IgD-negative memory B cell (primary cell): ENCODE results near the gene CSNK2B. TPM values are rescaled to one million over a fixed set of nuclear protein-coding genes. Genes with fewer than 3 reads are reported as not detected.

Source experiments
- H3K27ac Mint-ChIP-seq, 3 donors: one replicate each; pipeline ENCODE4 v1.8.0; 2020 to 2022; ENCODE audit warnings: mild to moderate bottlenecking in 3 of 3, mixed read lengths in 3 of 3, moderate library complexity in 1 of 3
- H3K27me3 Mint-ChIP-seq: one replicate; pipeline ENCODE4 v1.8.0; 2021; ENCODE audit warnings: mixed read lengths
- H3K36me3 Mint-ChIP-seq: one replicate; pipeline ENCODE4 v1.8.0; 2020; ENCODE audit warnings: mild to moderate bottlenecking, mixed read lengths
- H3K4me1 Mint-ChIP-seq, 3 donors: one replicate each; pipeline ENCODE4 v1.8.0; 2020 to 2022; ENCODE audit warnings: mixed read lengths in 3 of 3, mild to moderate bottlenecking in 1 of 3
- H3K4me3 Mint-ChIP-seq, 4 donors: one replicate each; pipeline ENCODE4 v1.8.0; 2020 to 2022; ENCODE audit warnings: mild to moderate bottlenecking in 4 of 4, mixed read lengths in 4 of 4, moderate library complexity in 3 of 4
- H3K9me3 Mint-ChIP-seq, 3 donors: one replicate each; pipeline ENCODE4 v1.8.0; 2020 to 2021; ENCODE audit warnings: mixed read lengths in 3 of 3, mild to moderate bottlenecking in 1 of 3
- polyA plus RNA-seq: library from polyadenylated mRNA; unstranded; fragments of 300-500 nt; fragmentation: Illumina TruSeq; gene quantifications from one replicate; pipeline ENCODE4 v1.2.3, GENCODE V29; 2021

CSNK2B gene
- polyA plus RNA-seq: 268 TPM

DNA sequence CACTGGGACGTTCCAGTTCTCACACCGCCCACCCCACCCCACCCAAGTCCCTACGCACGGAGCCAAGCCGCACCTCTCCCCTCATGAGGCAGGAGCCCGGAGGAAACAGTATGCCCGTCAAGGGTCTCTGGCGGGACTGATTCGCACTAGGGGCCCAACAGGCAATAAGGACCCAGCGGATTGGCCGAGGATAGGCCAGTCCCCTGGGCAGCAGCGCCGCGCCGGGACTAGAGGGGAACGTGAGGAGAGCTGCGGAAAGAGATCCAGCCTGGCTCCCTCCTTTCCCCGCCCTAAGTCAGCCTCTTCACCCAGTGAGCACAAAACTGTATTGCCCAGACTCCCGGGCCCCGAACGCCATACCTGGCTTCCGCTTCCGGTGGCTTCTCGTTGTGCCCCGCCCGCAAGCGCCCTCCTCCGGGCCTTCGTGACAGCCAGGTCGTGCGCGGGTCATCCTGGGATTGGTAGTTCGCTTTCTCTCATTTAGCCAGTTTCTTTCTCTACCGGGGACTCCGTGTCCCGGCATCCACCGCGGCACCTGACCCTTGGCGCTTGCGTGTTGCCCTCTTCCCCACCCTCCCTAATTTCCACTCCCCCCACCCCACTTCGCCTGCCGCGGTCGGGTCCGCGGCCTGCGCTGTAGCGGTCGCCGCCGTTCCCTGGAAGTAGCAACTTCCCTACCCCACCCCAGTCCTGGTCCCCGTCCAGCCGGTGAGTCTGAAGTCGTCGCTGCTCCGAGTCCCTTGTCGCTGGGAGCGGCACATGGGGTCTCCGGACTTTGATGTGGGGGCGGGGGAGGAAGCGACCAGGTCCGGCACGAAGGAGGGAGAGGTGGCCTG, at the start of gene CSNK2B:
TSS of gene CSNK2B (plus strand) at position 580 of the 836 bp plus-strand sequence. CDS start 752 bp downstream, outside the sequence.
- peak within 1 kb of the TSS; percentile 92 to 98 (median 94) for H3K4me3 Mint-ChIP-seq
- peaks cover 21 to 50% (median 33%) of the 10 kb centered on the region in 3 donors for H3K4me1 Mint-ChIP-seq
- H3K9me3 Mint-ChIP-seq: no peaks in the 10 kb centered on the region
- peak within 1 kb of the TSS; percentile 92 to 99 (median 98) for H3K27ac Mint-ChIP-seq
- no peaks in the 10 kb centered on the region for H3K36me3 Mint-ChIP-seq
- peaks cover 1% of the 10 kb centered on the region for H3K27me3 Mint-ChIP-seq

DNA sequence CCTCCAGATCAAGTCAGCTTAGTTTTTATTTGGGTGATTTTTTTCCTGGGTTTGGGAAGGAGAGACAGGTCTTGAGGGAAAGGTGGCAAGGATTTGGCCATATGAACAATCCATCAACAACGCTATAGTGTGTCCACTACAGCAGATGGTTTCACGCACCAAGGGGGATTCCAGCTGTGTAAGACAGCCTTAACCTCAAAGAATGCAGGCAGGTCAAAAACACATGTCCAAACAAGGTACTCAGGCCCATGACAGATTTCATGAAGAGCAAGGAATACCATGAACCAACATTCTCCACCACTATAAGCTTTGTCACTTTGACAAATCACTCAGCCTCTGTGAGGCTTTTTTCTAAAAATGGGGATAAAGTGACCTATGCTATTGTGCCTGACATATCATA, 48.9 kb upstream of the CSNK2B start:
- no peaks in the 10 kb centered on the region for H3K36me3 Mint-ChIP-seq
- H3K27me3 Mint-ChIP-seq: peaks cover 4% of the 10 kb centered on the region
- peak overlapping the region in 3 of 4 donors; percentile 23 to 79 (median 47) for H3K4me3 Mint-ChIP-seq
- peaks cover 29 to 39% (median 33%) of the 10 kb centered on the region in 3 donors for H3K4me1 Mint-ChIP-seq
- H3K9me3 Mint-ChIP-seq: peaks cover 0 to 2% (median 0%) of the 10 kb centered on the region in 3 donors
- H3K27ac Mint-ChIP-seq: peak overlapping the region in 2 of 3 donors; percentile 52 to 65

DNA sequence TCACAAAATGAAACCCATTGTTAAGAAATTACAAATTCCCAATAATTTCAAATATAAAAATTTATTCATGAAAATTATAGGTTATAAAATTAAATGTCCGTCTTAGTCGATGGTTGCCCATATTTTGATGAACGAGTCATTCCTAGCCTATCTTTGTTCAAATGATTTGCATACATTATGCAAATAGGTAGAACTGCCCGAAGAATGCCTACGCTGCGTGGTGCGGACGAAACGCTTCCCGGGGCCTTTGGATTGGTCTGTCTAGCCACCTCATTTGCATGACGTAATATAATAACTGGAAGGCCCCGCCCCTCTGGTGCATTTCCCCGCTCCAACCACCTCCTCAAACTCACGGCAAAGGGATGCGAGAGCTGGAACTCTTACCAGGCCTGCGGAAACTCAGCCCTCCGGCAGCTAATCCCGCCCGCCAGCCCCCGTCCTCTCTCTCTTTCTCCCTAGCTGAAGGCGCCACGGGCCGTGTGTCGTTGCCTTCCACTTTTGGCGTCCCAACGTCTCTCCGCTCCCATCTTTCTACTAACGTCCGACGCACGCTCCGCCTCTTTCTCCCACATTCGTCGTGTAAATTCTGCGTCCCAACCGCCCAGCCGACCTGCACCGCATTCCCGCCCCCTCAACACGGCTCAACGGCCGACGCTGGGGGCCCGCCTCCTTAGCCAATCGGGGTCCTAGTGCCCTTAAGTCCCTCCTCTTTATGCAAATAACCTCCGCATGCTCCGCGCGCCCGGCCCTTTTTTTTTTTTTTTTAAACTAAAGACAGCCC, 45.9 kb upstream of the CSNK2B start:
- H3K27ac Mint-ChIP-seq: peak overlapping the region; percentile 94 to 98 (median 97)
- H3K27me3 Mint-ChIP-seq: peaks cover 1% of the 10 kb centered on the region
- H3K9me3 Mint-ChIP-seq: peaks cover 0 to 2% (median 0%) of the 10 kb centered on the region in 3 donors
- peak overlapping the region; percentile 88 to 100 (median 94) for H3K4me3 Mint-ChIP-seq
- H3K4me1 Mint-ChIP-seq: peaks cover 27 to 32% (median 27%) of the 10 kb centered on the region in 3 donors
- no peaks in the 10 kb centered on the region for H3K36me3 Mint-ChIP-seq

DNA sequence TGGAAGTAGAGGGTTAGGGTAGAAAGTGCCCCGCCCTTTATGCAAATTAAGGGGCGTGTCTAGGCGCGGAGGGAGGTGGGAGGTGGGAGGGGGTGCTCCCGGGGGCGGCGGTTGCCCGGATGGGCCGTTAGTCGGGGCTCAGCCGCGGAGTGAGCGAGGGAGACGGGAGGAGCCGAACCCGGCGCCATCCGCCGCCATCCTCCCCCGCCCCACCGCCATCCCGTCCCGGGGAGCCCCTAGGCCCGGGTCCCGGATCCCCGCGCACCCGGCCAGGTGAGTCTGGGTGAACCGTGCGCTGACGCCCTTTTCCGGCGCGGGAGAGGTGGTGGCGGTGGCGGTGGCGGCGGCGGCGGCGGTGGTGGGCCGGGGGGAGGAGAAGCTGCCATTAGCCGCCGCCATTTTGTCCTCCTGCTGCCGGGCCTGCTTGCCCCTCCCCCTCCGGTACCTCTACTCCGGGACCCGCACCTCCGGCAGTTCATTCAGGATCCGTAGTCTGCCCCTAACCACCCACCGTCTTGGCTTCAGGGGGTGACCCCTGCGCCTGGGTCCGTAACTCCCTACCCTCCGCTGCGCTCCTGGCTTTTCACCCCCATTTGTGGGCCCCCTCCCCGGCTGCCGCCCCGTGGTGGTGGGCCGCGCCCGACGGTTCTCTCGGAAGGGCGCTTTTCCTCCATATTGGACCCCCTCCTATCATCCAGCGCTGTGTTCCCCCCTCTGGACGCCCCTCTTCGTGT, 45.1 kb upstream of the CSNK2B start, which contains the start of gene PRRC2A:
TSS of gene PRRC2A (plus strand) at position 130 of the 734 bp plus-strand sequence. CDS start 2,075 bp downstream, outside the sequence.
- Mint-ChIP-seq H3K36me3 (no peaks in the 10 kb centered on the region), H3K4me3 (peak within 1 kb of the TSS; percentile 88 to 100 (median 94)), H3K27ac (peak within 1 kb of the TSS; percentile 94 to 98 (median 97)), H3K9me3 (peaks cover 0 to 2% (median 0%) of the 10 kb centered on the region in 3 donors), H3K4me1 (peaks cover 22 to 26% (median 25%) of the 10 kb centered on the region in 3 donors), H3K27me3 (no peaks in the 10 kb centered on the region)

DNA sequence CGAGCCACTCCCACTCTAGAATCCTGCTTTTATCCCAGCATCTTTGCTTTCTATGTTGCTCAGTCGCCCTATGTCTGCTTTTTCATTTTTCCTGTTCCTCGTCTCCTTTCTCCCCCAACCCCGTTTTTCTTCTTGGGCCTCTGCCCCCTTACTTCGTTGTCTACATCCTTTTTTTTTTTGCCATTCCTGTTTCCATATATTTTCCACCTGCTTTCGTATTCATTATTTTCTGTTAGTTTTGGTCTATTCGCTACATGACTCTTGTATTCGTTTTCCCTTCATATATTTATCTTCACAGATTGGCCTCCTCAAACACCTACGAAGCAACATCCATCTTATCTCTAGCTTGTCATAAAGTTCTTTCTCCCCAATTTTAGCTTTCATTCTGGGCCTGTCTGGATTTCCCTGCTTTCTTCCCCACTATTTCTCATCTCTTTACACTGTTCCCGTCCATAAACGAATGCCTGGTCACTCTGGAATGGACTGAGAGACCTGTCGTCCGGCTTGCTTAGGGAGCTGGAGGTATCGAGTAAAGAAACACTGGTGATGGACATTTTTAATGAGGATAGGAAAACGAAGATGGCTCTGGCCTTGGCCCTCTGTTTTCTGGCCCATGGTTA, 44.5 kb upstream of the CSNK2B start:
- Mint-ChIP-seq H3K36me3 (no peaks in the 10 kb centered on the region), H3K4me3 (peak overlapping the region; percentile 88 to 100 (median 94))

DNA sequence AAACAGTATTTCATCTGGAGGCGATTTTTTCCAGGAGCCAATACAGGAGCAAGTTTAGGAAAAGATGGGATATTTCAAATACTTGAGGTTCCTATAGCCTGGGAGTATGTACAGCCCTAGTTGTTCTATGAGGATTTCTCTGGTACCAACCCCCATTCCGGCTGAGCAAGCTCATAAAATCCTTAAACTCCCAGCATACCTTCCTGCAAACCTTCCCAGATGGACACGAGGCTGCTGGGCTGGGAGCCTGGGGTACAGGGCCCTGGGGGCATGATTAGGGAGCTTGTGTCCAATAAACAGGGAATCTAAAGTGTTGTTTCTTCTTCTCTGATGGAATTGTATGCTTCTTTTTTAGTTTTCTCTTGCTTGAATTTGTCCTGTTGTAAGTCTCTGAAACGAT, 43.9 kb upstream of the CSNK2B start:
- Mint-ChIP-seq H3K4me1 (peaks cover 19 to 23% (median 19%) of the 10 kb centered on the region in 3 donors), H3K27ac (peak overlapping the region; percentile 94 to 98 (median 95)), H3K9me3 (peaks cover 0 to 2% (median 0%) of the 10 kb centered on the region in 3 donors), H3K36me3 (peaks cover 3% of the 10 kb centered on the region), H3K27me3 (no peaks in the 10 kb centered on the region), H3K4me3 (peak overlapping the region; percentile 88 to 100 (median 94))

More for the DNA sequence above, 44.5 kb upstream of the CSNK2B start:
- Mint-ChIP-seq H3K9me3 (peaks cover 0 to 2% (median 0%) of the 10 kb centered on the region in 3 donors), H3K4me1 (peaks cover 19 to 26% (median 21%) of the 10 kb centered on the region in 3 donors), H3K27ac (peak overlapping the region; percentile 94 to 98 (median 95)), H3K27me3 (no peaks in the 10 kb centered on the region)

DNA sequence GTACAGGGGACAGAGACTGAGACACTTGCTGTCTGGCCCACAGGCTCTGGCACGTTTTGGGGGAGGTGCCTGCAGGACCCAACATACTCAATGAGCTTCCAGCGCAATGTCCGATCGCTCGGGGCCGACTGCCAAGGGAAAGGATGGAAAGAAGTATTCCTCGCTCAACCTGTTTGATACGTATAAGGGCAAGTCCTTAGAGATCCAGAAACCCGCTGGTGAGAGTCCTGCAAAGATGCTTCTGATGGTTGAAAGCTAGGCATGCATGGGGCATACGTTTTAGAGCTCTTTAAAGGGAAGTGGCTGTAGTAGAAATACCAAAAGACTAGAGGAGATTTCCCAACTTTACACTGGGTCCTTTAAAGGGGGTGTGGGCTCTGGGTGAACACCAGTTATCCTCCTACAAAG, 43.2 kb upstream of the CSNK2B start:
- Mint-ChIP-seq H3K36me3 (peaks cover 3% of the 10 kb centered on the region), H3K4me1 (peaks cover 18 to 21% (median 19%) of the 10 kb centered on the region in 3 donors), H3K27me3 (no peaks in the 10 kb centered on the region), H3K9me3 (peaks cover 0 to 2% (median 0%) of the 10 kb centered on the region in 3 donors), H3K4me3 (peak overlapping the region in 1 of 4 donors; percentile 88), H3K27ac (peak overlapping the region; percentile 15 to 98 (median 94))

DNA sequence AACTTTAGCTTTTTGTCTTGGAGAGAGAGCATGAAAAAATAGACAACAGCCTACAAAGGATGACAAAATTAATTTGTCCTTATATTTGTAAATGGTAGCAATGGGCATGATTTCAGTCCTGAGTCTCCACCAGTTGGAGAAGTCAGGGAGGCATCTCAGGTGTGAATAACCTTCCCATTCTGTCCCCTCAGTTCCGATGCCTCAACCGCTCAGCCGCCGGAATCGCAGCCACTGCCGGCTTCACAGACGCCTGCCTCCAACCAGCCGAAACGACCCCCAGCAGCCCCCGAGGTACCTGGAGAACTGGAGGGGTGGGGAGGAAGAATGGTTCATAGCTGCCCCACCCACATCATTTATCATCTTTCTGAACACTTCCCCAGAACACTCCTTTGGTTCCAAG, 41.8 kb upstream of the CSNK2B start:
- H3K4me1 Mint-ChIP-seq: peaks cover 15 to 21% (median 16%) of the 10 kb centered on the region in 3 donors
- no peak overlapping the region for H3K4me3 Mint-ChIP-seq
- H3K27ac Mint-ChIP-seq: peak overlapping the region in 2 of 3 donors; percentile 1 to 15
- peaks cover 3% of the 10 kb centered on the region for H3K36me3 Mint-ChIP-seq
- peaks cover 0 to 2% (median 0%) of the 10 kb centered on the region in 3 donors for H3K9me3 Mint-ChIP-seq
- no peaks in the 10 kb centered on the region for H3K27me3 Mint-ChIP-seq

DNA sequence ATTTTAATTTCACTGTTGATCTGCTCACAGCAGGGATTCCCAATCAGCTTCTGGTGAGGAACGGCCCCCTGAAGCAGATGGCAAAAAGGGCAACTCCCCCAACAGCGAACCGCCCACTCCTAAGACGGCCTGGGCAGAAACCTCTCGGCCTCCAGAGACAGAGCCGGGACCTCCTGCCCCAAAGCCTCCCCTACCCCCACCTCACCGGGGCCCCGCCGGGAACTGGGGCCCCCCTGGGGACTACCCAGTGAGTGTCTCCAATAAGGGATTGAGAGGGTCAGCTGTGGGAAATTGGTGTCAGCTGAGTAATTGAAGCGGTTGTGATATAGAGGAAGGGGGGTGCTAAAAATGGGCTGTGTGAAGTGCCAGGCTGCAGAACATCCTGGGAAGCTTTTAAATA, 38.9 kb upstream of the CSNK2B start:
- Mint-ChIP-seq H3K9me3 (no peaks in the 10 kb centered on the region), H3K4me3 (no peak overlapping the region), H3K36me3 (peaks cover 4% of the 10 kb centered on the region), H3K27me3 (no peaks in the 10 kb centered on the region), H3K27ac (peak overlapping the region in 1 of 3 donors; percentile 72), H3K4me1 (peaks cover 5 to 8% (median 5%) of the 10 kb centered on the region in 3 donors)

DNA sequence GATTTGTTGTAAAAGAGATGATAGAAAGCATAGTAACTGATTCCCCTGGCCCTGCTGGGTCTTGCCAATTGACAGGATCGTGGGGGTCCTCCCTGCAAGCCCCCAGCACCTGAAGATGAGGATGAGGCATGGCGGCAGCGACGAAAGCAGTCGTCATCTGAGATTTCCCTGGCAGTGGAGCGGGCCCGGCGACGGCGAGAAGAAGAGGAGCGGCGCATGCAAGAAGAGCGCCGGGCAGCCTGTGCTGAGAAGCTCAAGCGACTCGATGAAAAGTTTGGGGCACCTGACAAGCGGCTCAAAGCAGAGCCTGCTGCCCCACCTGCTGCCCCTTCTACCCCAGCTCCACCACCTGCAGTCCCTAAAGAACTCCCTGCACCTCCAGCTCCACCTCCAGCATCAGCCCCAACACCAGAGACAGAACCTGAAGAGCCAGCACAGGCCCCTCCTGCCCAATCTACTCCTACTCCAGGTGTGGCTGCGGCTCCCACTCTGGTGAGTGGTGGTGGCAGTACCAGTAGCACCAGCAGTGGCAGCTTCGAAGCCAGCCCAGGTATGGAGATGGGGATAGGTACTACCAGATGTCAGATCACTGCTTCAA, 38.1 kb upstream of the CSNK2B start:
- Mint-ChIP-seq H3K4me1 (peaks cover 0 to 2% (median 0%) of the 10 kb centered on the region in 3 donors), H3K27ac (peak overlapping the region in 1 of 3 donors; percentile 76), H3K4me3 (peak overlapping the region in 1 of 4 donors; percentile 23), H3K27me3 (no peaks in the 10 kb centered on the region), H3K36me3 (peaks cover 4% of the 10 kb centered on the region), H3K9me3 (no peaks in the 10 kb centered on the region)

DNA sequence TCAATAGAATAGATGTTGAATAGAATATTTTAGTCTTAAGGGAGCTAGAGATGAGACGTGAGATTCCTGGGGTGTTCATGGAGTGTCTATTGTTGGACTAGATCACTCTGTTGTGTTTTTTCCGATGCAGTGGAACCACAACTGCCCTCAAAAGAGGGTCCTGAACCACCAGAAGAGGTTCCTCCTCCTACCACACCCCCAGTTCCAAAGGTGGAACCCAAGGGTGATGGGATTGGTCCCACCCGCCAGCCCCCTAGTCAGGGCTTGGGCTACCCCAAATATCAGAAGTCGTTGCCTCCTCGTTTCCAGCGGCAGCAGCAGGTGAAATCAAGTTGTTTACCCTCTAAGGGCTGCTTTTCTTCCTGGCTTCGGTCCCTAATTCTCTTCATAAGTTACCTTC, 36.9 kb upstream of the CSNK2B start:
- Mint-ChIP-seq H3K4me1 (peaks cover 0 to 2% (median 0%) of the 10 kb centered on the region in 3 donors), H3K9me3 (no peaks in the 10 kb centered on the region), H3K27me3 (no peaks in the 10 kb centered on the region), H3K4me3 (no peak overlapping the region), H3K36me3 (peaks cover 4% of the 10 kb centered on the region), H3K27ac (peak overlapping the region in 2 of 3 donors; percentile 76 to 79)

DNA sequence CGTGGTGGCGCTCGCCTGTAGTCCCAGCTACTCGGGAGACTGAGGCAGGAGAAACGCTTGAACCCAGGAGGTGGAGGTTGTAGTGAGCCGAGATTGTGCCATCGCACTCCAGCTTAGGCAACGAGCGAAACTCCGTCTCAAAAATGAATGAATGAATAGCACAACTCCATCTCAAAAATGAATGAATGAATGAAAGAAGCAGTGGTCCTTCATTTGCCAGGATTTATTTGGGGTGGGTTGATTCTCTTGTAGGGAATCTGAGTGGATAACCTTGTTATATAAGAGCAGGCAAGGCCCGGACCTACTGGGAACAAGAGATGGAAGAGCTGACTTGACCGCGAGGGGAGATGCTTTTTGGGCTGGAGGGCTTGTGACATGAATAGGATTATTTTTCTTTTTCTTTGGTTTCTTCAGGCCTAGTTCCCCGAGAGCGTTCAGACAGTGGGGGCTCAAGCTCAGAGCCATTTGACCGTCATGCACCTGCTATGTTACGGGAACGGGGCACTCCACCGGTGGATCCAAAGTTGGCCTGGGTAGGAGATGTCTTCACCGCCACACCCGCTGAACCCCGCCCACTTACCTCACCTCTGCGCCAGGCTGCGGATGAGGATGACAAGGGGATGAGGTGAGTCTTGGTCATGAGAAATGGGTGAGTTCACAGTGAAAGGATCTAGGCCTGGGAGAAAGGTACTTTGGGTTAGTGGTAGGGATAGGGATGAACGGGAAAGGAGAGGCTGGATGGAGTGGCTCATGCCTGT, 35.5 kb upstream of the CSNK2B start:
- no peaks in the 10 kb centered on the region for H3K27me3 Mint-ChIP-seq
- peaks cover 0 to 2% (median 0%) of the 10 kb centered on the region in 3 donors for H3K4me1 Mint-ChIP-seq
- no peak overlapping the region for H3K4me3 Mint-ChIP-seq
- H3K27ac Mint-ChIP-seq: peak overlapping the region in 1 of 3 donors; percentile 15
- no peaks in the 10 kb centered on the region for H3K9me3 Mint-ChIP-seq
- H3K36me3 Mint-ChIP-seq: peaks cover 4% of the 10 kb centered on the region

DNA sequence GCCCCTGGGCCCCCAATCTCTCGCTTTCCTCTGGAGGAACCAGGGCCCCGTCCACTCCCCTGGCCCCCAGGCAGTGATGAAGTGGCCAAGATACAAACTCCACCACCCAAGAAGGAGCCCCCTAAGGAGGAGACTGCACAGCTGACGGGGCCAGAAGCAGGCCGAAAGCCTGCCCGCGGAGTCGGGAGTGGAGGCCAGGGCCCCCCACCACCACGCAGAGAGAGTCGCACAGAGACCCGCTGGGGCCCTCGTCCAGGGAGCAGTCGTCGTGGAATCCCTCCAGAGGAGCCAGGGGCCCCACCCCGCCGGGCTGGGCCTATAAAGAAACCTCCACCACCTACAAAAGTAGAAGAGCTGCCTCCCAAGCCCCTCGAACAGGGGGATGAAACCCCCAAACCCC, 34.7 kb upstream of the CSNK2B start:
- Mint-ChIP-seq H3K4me1 (no peaks in the 10 kb centered on the region), H3K36me3 (peaks cover 4% of the 10 kb centered on the region), H3K27me3 (no peaks in the 10 kb centered on the region), H3K4me3 (no peak overlapping the region), H3K9me3 (no peaks in the 10 kb centered on the region), H3K27ac (peak overlapping the region in 1 of 3 donors; percentile 15)
